Measurements from ENCODE around the gene FAM20C.
A peak's percentile ranks its signal among the peaks of the same experiment; 100 is the strongest.

FAM20C gene

DNA sequence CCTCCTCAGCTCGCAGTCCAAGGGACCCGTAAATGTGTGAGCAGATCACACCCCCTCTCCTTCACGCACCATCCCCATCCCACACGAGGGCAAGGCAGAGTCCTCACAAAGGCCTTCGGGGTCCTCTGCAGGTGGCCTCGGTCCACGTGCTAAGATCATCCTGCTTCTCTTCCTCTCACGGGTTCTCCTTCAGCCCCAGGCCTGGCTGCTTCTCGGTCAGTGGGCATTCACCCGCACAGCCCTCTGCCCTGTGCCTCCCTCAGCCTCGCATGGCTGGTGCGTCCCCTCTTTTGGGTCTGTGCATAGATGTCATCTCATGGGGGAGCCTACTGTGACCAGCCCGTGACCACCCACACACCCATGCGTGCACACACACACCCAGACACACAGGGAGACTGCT, 80.3 kb downstream of the FAM20C start:
- DNase-seq (ENCODE audit: low spot score) = no peak

DNA sequence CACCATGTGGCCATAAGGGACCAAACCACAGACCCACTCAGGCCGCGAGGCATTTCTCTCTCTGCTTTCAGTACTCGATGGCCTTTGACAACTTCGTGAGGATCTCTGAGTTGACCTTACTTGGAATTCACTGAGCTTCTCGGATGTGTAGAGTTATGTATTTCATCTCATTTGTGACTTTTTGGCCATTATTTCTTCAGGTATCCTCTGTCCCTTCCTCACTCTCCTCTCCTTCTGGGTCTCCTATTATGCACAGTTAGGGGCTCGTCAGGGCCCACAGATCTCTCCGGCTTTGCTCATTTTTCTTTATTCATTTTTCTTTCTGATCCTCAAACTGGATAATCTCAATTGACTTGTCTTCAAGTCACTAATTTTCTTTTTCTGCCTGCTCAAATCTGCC, 81.0 kb downstream of the FAM20C start:
- DNase-seq (ENCODE audit: low spot score) = no peak

DNA sequence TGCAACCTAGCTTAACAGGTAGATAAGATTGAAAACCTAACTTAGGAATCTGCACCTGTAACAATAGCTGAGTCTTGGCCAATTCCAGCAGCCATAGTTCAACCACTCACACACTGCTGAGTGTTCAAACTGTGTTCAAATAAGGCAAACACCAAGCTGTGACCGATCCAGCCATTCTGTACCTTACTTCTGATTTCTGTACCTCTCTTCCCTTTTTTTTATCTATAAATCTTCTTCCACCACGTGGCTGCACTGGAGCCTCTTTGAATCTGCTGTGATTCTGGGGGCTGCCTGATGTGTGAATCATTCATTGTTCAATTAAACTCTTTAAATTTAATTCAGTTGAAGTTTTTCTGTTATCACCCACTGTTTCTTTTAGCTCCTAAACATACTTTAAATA, 81.9 kb downstream of the FAM20C start:
- DNase-seq (ENCODE audit: low spot score) = no peak

DNA sequence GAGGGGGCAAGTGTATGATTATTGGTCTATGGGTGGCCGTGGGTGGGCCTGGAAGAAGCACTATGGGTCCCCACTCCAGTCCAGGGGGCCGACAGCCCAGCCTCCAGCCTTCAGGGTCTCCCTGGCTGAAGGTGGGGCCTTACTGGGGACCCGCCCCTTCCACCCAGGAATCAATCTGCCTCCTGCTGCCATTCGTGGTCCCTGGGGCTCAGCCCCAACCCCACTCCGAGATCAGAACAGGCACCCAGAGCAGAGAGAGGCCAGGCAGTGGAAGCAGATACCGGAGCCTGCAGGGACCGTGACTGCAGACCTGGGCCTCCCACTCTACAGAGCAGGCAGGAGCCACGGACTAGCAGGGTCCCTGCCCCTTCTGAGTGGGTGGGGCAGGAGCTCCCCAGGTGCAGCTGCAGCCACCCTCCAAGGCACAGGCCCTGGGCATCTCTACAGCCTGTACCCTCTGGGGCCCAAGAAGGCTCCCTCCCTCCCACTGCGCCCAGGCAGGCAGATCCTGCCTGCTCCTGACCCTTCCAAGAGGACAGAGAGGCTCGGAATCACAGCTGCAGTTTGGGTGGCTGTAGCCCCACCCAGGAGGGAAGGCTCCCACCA, 84.0 kb downstream of the FAM20C start:
- DNase-seq (ENCODE audit: low spot score) = no peak

DNA sequence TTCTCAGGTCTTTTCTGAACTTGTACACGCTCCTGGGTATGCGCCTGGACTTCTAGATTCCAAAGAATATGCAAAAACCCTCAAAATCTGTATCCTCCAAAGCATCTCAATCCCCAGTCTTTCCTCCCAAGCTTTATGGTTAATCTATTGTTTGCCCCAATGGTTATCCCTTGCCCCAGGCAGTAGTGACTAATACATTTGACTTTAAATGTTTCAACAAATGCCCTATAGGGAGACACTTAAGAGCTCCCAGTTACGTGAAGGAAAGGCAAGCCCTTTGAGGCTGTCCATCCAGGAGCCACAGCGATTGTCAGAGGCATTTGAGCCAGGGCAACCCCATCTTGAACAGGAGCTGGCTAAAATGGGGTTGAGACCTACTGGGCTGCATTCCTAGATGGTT, 84.9 kb downstream of the FAM20C start:
- DNase-seq (ENCODE audit: low spot score) = no peak

DNA sequence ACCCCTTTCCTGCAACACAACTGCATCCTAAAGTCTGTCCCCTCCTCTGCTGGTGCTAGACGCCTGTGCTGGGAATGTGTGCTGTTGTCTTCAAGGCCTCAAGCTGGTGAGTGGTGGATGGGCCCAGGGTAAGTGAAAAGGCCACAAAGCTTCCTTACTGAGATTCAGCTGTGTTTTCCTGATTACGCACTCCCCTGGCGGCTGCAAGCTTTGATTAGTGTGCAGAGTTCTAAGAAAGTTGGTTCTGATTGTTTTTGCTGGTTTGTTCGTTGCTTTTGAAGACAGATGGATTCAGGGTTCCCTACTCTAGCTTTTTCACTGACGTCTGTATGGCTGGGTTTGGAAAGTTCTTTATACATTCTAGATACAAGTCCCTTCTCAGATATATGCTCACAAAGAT, 85.7 kb downstream of the FAM20C start:
- no peak for DNase-seq (ENCODE audit: low spot score)

DNA sequence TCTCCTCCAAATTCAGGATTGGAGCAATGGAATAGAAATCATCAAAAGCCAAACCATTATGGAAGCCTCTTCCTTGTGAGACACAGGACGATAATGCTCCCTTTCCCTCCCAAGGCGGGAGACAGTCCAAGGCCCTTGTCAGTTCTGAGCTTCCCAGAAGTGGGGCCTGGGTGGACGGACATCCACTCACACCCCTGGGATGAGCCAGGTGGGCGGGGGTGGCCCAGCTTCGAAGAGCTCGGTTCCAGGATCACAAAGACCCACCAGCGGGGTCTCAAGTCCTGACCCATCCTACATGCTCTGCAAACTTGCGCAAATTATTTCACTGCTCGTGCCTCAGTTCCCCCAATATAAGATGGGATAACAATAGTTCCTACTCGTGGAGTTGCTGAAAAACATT, 87.5 kb downstream of the FAM20C start:
- no peak for DNase-seq (ENCODE audit: low spot score)

DNA sequence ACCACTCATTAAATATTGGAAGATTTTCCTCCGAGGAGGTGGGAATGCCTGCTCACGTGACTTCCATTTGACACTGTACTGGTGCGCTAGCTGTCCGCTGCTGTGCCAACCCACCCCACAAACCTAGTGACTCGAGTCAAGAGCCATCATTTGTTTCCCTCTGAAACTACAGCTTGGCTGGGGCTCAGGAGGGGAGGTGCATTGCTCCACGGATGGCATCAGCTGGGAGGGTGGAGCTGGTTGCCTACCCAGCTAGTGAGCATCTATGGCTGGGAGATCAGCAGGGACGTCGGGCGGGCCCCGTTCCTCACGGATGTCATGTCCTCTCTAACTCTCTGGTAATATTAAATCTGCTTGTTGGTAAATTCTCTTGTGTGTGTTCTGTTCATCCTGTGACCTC, 88.1 kb downstream of the FAM20C start:
- DNase-seq (ENCODE audit: low spot score) = no peak

DNA sequence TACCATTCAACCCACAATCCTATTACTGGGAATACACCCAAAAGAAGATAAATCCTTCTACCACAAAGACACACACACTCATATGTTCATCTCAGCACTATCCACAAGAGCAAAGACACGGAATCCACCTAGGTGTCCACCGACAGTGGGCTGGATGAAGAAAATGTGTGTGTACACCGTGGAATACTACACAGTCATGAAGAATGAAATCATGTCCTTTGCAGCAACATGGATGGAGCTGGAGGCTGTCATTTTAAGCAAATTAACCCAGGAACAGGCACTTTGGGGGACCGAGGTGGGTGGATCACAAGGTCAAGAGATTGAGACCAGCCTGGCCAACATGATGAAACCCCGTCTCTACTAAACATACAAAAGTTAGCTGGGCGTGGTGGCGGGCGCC, 89.3 kb downstream of the FAM20C start:
- no peak for DNase-seq (ENCODE audit: low spot score)

DNA sequence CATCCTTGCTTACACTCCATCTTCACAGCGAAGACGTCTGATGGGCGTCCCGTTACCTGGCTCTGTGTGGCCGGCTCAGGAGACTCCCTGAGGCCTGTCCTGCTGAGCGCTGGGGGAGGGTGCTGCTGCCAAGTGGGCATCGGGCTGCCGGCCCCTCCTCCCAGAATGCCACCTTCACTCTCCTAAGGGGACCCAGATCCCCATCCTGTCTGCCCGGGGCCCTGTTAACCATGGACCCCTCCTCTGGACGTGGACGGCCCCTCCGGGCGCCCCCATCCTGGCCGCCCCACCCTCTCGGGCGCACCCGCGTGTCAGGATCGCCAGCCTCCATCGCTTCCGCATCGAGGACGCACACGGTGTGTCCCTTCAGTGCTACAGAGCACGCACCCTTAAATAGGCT, 90.2 kb downstream of the FAM20C start:
- no peak for DNase-seq (ENCODE audit: low spot score)

DNA sequence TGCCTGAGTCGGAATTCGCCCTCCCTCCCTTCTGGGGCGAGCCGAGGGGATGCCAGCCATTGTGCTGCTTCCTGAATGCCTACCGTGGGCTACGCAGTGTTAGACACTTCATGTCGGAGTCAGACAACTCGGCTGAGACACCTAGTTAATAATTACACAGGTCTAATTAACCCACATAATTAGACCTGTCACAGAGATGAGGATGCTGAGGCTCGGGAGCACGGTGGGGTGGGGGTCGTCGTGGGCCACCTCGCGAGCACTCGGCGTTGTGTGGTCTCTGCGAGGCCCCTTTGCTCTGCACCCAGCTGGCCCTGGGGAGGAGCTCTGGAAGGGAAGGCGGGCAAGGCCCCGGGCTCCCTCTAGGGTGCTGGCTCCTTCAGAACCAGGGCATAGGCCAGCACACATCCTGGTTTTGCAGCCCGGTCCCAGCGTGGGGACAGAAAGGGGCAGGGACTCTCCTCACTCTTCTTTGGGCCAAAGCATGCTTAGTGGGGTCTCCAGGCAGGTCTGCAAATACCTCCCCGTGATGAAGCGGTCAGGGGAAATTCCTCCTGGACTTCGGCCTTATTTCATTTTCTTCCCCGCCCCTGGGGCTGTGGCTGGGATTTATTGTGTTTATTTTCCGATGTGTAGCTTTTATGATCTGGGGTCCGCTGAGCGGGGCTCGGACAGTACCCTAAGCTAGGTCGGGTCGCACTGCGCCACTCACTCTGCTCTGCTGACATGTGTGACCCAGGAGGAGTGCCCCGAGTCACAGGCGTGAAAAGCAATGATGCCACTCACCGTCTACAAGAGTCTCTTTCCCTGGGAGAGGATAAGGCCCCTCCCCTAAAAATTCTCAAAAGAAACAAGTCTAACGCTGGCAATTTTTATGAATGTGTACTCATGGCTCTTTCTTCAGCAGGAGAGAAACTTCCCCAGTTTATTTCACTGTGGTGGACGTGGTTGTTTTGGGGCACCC, 92.7 kb downstream of the FAM20C start:
- DNase-seq (ENCODE audit: low spot score) = peak; percentile 72

DNA sequence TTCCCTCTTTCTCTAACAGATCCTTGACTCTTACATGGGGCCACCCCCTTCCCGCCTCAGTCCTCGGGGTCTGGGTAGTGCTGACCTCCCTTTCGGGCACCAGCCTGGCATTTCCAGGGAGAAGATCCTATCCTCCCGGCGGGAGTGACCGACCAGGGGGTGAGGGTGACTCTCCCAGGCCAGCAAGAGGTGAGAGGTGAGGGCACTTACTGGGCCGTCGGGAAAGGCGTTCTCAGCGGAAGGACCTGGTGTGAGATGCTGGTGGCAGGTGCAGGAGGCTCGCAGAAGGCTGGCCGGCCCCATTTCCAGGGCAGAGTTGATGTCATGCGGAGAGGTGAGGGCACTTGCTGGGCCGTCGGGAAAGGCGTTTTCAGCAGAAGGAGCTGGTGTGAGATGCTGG, 93.4 kb downstream of the FAM20C start:
- DNase-seq (ENCODE audit: low spot score) = no peak

DNA sequence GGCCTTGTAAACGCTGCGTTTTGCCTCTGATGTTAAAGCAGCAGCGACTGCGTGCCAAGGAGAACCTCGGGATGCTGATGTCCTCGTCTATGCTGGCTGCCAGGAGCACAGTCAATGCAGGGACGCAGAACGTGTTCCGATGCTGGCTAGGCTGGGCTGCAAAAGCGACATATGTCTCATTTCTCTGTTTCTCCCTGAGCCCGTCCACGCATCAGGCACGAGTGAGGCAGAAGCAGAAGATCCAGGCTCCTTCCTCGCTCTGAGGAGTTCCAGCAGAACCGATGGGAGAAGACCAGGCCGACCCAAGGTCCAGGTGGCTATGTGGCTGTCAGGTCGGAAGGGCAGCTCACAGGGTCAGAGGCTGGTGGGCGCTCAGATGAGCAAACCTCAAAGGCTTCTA, 93.9 kb downstream of the FAM20C start:
- no peak for DNase-seq (ENCODE audit: low spot score)

DNA sequence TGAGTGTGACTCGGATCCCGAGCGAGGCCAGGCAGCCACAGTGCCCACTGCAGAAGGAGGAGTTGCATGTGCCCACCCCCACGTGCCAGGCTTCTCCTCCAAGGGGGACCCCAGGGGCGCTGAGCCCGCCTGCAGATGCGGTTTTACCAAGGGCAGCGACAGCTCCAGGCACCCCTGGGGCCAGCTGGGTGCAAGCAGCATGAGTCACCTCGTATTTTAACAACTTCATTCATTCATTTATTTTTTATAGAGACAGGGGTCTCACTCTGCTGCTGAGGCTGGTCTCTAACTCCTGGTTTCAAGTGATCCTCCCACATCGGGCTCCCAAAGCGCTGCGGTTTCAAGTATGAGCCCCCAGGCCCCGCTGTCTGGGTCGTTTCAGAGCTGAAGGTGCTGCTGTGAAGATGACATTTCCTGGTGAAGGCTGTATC, 96.3 kb downstream of the FAM20C start:
- no peak for DNase-seq (ENCODE audit: low spot score)

DNA sequence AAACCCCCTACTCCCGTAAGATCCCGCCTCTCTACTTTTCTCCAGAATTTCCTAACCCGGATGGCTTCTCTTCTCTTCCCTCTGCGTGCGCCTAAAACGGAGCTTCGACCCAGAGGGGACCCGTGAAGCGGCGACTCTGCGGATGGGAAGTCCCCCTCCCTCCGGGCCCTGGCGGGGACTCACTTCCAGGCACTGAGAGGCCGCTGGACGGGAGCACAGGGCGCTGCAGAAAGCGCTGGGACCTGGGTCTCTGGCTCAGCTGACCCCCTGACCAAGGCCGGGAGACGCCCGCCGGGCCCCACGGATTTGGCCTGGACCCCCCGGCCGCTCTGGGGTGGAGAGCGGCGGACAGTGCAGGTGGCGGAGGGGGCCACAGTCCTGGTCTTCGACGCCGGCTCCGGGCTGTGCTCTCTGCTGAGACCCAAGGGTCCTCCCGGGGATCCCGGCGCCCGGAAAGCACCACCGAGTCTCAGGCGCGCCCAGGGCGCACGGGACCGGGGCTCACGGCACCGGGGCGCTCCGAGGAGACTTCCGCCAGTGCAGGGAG, 96.9 kb downstream of the FAM20C start:
- no peak for DNase-seq (ENCODE audit: low spot score)

DNA sequence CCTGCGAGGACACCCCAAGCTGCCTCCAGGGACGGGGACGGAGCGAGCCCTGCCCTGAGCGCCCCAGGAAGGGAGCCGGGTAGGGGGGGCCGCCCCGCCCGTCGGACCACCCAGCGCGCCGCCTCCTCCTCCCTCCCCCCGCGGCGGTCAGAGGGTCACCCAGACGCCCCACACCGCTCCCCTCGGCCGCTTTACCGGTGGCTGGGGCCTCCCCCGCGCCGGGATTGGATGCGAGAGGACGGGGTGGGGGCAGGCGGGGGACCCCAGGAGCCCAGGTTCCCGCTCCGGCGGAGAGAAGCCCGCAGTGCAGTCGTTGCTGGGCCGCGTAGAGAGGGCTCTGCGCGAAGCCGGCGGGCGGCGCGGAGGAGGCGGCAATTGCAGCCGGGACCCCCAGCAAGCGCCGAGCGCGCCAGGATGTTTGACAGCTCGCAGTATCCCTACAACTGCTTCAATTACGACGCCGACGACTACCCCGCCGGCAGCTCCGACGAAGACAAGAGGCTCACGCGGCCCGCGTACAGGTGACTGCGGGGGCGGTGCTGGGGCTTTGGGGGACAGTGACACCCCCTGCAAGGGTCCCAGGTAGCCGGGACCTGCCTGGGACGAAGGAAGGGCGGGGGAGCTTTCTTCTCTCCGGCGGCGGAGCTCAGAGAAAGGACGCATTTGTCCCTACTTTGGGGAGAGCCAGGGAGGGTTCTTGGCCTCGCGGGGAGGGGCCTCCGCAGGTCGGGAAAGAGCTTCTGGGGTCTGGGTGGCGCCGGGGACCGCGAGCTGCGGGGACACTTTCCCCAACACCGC, 97.6 kb downstream of the FAM20C start, which contains the start of gene FOXL3:
FOXL3 (plus strand) TSS at position 415 of the 798 bp plus-strand sequence; CDS start at position 415, 0 bp downstream.
- no peak for DNase-seq (ENCODE audit: low spot score)

DNA sequence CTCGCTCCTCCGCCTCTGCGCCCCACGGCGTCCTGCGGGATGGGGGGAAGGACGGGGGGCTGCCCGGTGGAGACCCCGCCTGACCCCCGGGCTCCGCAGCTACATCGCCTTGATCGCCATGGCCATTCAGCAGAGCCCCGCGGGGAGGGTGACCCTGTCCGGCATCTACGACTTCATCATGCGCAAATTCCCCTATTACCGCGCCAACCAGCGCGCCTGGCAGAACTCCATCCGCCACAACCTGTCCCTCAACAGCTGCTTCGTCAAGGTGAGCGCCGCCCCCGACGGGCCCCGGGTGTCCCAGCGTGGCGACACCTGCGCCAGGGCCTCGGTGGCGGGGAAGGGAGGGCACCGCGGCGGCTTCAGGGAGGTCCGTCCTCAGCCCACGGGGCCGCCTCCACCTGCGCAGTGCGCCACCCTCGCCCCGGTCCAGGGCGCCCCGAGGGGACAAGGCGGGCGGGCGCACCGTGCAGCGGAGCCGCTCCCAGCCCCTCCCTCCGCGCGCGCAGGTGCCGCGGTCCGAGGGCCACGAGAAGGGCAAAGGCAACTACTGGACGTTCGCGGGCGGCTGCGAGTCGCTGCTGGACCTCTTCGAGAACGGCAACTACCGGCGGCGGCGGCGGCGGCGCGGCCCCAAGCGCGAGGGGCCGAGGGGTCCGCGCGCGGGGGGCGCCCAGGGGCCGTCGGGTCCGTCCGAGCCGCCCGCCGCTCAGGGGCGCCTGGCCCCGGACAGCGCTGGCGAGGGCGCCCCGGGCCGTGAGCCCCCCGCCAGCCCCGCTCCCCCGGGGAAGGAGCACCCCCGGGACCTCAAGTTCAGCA, 98.4 kb downstream of the FAM20C start:
- DNase-seq (ENCODE audit: low spot score) = no peak

DNA sequence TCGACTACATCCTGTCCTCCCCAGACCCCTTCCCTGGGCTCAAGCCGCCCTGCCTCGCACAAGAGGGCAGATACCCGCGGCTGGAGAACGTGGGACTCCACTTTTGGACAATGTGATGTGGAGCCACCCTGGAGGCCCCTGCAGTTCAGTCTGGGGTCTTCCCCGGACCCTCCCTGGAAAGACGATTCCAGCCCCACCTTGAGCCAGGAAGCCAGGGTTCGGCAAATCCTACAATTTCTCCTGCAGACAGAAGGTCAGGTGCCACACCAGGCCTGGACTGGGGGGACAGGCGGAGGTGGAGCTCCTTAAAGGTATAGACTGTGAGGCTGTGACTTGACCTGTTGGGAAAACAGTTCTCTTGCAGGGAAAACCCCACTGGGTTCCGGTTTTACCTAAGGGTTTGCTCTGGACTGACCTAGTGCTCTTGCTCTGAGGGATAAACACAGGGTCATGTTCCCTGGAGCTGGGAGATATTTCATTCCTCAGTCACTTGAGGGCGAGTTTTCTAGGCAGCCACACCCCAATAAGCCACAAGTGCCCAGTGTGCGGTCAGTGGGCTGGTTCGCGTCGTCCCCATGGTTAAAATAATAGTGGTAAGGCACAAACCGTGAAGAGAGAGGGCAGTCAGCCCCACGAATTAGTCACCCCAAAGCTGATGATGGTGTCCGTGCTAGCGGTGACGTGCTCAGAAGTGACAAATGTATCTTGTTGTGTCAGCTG, 99.2 kb downstream of the FAM20C start:
- no peak for DNase-seq (ENCODE audit: low spot score)

DNA sequence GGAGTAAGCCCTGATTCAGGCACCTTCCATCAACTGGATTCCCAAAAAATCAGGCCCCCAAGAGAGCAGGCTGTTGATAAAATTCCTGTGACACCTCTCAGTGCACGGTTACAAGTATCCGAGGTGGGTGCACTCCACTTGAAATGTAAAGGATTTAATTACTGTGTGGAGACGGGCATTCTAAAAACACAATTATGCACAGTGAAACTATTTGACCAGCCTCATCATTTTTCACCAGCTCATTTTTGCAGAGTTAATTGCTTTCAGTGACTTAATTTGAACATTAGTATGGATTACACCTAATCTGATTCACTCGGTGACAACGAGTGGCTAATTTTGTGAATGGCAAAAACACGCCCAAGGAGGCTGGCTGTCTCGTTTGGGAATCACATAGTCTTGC, 99.9 kb downstream of the FAM20C start:
- DNase-seq (ENCODE audit: low spot score) = no peak

DNA sequence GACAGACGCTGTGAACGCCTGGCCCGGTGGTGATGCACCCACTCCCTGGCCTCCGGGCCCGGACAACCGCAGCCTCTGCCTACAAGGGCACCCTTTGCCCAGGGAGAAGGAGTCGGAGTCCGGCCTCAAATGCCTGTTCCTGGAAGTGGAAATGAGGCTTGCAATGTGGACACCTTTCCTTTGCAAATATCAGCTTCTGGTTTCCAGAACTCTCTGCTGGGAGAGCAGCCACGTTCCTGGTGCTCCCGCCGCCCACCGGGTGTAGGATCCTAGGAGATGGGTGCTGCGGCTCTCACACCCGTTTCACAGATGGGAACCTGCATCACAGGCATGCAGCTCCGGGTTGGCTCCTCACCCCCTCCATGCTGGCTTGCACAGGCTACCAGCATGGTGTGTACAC, 100.5 kb downstream of the FAM20C start:
- DNase-seq (ENCODE audit: low spot score) = no peak

All from HuH-7.5 (cell line).